Tibial nerve (tissue), 4 donors: ENCODE data around the gene HAP1.

ENCODE experiments used
- CTCF ChIP-seq, 5 experiments: fragments of 200-600 bp in 3 of 5; fragments of 450-650 bp in 2 of 5; sonication (generic) in 3 of 5; IDR thresholded peaks; one replicate each; pipeline ENCODE4 v1.5.1; 2016 to 2019; ENCODE audit warnings: antibody characterized with exemption in 5 of 5, mild to moderate bottlenecking in 3 of 5, moderate library complexity in 2 of 5
- EP300 ChIP-seq, 2 donors: sonication (generic); formaldehyde crosslinking; IDR thresholded peaks; one replicate each; pipeline ENCODE4 v1.6.1; 2017; ENCODE audit warnings: antibody characterized with exemption in 2 of 2, mild to moderate bottlenecking in 1 of 2

DNA sequence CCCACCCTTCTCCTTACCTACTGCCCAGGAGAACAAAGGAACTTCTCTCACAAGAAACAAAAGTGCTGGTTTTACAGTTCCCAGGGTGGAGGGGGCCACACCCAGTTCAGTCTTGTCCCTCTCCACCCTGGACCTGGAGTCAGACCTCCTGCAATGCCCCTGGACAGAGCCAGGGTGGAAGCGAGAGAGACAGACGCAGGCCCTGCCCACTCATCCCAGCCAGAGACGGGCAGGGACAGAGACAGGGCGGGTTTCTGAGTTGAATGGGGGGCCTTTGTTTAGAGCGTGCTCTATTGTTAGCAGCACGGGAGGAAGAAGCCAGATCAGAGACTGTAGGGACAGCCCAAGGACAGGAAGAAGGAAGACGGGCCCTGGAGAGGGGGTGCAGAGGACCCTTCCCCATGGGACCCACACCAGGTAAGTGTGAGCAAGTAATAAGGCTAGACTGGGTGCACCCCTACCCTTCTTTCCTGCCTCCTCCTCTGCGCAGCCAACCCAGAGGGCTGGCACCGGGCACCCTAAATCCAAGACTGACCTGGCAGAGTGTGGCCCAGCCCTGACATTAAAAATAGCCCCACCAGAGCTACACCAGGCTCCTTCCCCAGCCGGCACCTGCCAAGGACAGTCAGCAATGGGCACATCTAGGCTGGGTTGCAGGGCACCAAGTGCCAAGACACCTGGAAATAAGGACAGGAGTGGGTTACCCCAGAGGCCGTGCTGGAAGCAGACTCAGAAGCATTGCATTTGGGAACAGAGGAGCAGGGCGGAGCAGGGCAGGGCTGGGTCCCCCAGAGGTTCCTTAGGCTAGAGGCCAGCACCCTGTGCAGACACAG is 41.2 kb upstream of the HAP1 start:
- TF ChIP-seq CTCF (IDR thresholded peaks at IDR 0.05) (no peak), EP300 (IDR thresholded peaks at IDR 0.05) (no peak)
